ENCODE data around the gene PMM1. TPM values are rescaled to one million over a fixed set of nuclear protein-coding genes. Genes with fewer than 3 reads are reported as not detected.
"Not testable (repeated sequence)": the region's sequence is repeated elsewhere in the genome, so short reads cannot be mapped to it uniquely, and the experiment has no call there.

Gene PMM1
- total RNA-seq, 1 donor from 2014 or later, result 17.4 TPM

DNA sequence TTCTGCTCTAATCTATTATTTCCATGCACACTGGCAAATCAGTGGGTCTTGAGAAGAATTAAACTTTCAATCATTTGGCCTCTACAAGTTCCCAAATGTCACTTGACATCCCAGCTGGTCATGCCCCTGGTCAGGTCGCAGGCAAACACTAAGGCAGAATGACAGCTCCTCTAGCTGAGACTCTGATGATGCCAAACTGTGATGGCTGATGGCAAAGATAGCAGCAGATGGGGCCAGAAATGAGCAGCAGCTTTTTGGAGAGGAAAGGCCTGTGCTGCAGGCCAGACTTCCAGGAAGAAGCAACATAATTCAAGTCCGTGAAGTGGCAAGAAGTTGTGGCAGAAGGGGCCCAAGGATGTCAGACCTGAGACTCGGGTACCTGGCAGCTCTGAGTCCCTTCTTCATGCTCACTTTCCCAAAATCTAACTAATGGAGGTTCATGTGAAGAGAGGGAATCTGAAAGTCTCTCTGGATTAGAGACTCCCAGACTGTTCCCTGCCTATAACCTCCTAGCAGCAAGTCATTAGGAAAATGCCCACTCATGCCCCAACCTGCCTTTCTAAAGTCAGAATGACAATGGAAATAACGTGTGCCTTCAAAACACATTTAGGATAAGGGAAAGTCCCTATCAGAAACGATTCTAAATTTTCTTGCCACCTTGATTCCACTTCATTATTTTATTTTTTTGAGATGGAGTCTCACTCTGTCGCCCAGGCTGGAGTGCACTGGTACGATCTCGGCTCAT lies 9.4 kb upstream of the PMM1 start:
- peak; percentile 77 for DNase-seq (ENCODE audit: low read depth)
- Histone ChIP-seq H3K36me3 (ENCODE audit: control insufficient read depth, insufficient read depth, low read length) (peaks cover 14% of the 10 kb centered on the region), H3K27me3 (ENCODE audit: control insufficient read depth, insufficient read depth, low read length) (no peaks in the 10 kb centered on the region), H3K4me3 (ENCODE audit: low read depth, low read length) (no peak overlapping the region)
- no peak for TF ChIP-seq CTCF (IDR thresholded peaks at IDR 0.05; ENCODE audit: insufficient read depth, low read length, severe bottlenecking)
- no peak for FAIRE-seq

GRCh38 chr22:41598081-41598480 lies 8.4 kb upstream of the PMM1 start:
- no peaks in the 10 kb centered on the region for H3K27me3 ChIP-seq (ENCODE audit: control insufficient read depth, insufficient read depth, low read length)
- H3K36me3 ChIP-seq (ENCODE audit: control insufficient read depth, insufficient read depth, low read length), result peaks cover 11% of the 10 kb centered on the region
- DNase-seq (ENCODE audit: low read depth) (peak; percentile 89), FAIRE-seq (peak; percentile 23)
- H3K4me3 ChIP-seq (ENCODE audit: low read depth, low read length), result no peak overlapping the region
- no peak for TF ChIP-seq CTCF (IDR thresholded peaks at IDR 0.05; ENCODE audit: insufficient read depth, low read length, severe bottlenecking)

DNA sequence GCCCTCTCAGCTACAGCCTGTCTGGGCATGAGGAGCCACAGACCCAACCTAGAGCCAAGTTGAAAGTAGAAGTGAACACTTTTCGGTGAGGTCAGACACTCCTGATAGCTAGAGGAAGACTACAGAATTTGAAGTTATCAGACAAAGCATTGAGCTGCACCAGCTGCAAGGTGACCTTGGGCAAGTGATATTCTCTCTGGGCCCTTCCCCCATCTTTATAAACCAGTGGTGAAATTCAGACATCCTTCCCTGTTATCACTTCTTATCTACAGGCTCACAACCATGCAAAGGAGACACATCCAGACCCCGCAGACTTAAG lies 8.0 kb upstream of the PMM1 start:
- no peak for DNase-seq (ENCODE audit: low read depth)
- no peaks in the 10 kb centered on the region for H3K27me3 ChIP-seq (ENCODE audit: control insufficient read depth, insufficient read depth, low read length)
- H3K36me3 ChIP-seq (ENCODE audit: control insufficient read depth, insufficient read depth, low read length), result peaks cover 7% of the 10 kb centered on the region
- TF ChIP-seq CTCF (IDR thresholded peaks at IDR 0.05; ENCODE audit: insufficient read depth, low read length, severe bottlenecking), result no peak
- H3K4me3 ChIP-seq (ENCODE audit: low read depth, low read length), result no peak overlapping the region
- FAIRE-seq, result no peak

DNA sequence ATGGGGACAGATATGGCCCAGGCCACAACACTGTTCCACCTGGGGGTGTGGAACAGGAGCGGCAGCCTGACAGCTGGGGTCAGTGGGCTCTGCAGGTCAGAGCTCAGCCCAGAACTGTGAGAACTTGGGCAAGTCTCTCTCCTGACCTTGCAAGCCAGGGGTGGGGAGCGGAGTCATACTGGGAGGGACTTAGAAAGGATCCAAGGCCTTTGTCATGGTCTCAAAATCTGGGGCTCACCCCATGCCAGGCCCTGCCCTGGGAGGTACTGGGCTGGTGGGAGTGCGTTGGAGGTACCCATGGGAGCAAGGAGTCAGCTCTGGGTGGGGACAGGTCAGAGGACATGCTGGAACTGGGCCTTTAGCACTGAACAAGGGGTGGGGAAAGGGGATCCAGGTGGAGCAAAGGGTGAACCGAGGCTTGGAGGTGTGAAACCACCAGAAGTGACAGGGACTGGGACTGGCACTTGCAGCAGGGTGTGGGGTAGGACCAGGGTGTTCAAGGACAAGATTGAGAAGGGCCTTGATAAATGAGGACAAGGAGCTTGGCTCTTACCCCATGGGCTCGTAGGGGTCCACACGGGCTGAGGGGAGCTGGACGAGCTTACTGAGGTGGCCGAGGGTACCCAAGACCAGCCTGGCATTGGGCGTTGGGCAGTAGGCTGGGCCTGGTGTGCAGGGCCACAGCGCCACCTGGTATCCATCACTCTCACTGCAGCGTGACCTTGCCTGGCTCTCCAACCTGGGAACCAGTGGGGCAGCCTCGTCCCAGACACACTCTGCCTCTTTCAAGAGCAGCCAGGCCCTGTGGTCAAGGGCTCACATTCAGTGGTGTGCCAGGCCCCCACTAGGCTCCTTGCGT lies 7.4 kb upstream of the PMM1 start:
- peak; percentile 57 for DNase-seq (ENCODE audit: low read depth)
- TF ChIP-seq CTCF (IDR thresholded peaks at IDR 0.05; ENCODE audit: insufficient read depth, low read length, severe bottlenecking), result peak; percentile 96
- Histone ChIP-seq H3K27me3 (ENCODE audit: control insufficient read depth, insufficient read depth, low read length) (no peaks in the 10 kb centered on the region), H3K36me3 (ENCODE audit: control insufficient read depth, insufficient read depth, low read length) (peaks cover 3% of the 10 kb centered on the region), H3K4me3 (ENCODE audit: low read depth, low read length) (no peak overlapping the region)
- FAIRE-seq, result peak; percentile 28

- Histone ChIP-seq H3K36me3 (ENCODE audit: control insufficient read depth, insufficient read depth, low read length) (peaks cover 1% of the 10 kb centered on the region), H3K4me3 (ENCODE audit: low read depth, low read length) (no peak overlapping the region), H3K27me3 (ENCODE audit: control insufficient read depth, insufficient read depth, low read length) (no peaks in the 10 kb centered on the region)
- FAIRE-seq, result no peak
- DNase-seq (ENCODE audit: low read depth), result no peak
- TF ChIP-seq CTCF (IDR thresholded peaks at IDR 0.05; ENCODE audit: insufficient read depth, low read length, severe bottlenecking), result no peak
Observed at GRCh38 chr22:41595703-41596102, 6.1 kb upstream of the PMM1 start.

DNA sequence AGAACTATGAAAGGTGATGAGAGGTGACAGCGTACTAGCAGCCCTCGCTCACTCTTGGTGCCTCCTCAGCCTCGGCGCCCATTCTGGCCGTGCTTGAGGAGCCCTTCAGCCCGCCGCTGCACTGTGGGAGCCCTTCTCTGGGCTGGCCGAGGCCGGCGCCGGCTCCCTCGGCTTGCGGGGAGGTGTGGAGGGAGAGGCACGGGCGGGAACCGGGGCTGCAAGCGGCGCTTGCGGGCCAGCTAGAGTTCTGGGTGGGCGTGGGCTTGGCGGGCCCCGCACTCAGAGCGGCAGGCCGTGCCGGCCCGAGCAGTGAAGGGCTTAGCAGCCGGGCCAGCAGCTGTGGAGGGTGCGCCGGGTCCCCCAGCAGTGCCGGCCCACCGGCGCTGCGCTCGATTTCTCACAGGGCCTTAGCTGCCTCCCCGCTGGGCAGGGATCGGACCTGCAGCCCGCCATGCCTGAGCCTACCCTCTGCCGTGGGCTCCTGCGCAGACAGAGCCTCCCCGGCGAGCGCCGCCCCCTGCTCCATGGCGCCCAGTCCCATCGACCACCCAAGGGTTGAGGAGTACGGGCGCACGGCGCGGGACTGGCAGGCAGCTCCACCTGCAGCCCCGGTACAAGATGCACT lies 3.8 kb upstream of the PMM1 start:
- not testable (repeated sequence) for H3K4me3 ChIP-seq (ENCODE audit: low read depth, low read length); H3K27me3 ChIP-seq (ENCODE audit: control insufficient read depth, insufficient read depth, low read length); DNase-seq (ENCODE audit: low read depth); H3K36me3 ChIP-seq (ENCODE audit: control insufficient read depth, insufficient read depth, low read length); FAIRE-seq
